GM19328 (cell line): ENCODE data around the gene ST6GALNAC2.
"Not testable (repeated sequence)": the region's sequence is repeated elsewhere in the genome, so short reads cannot be mapped to it uniquely, and the experiment has no call there.

ENCODE experiments used
- ATAC-seq: cut with Tn5 transposase; IDR thresholded peaks from one replicate; pipeline ENCODE4 v1.9.1; 2021; ENCODE audit warnings: mild to moderate bottlenecking, moderate library complexity; ENCODE audit not compliant: unreplicated experiment

The ST6GALNAC2 gene

DNA sequence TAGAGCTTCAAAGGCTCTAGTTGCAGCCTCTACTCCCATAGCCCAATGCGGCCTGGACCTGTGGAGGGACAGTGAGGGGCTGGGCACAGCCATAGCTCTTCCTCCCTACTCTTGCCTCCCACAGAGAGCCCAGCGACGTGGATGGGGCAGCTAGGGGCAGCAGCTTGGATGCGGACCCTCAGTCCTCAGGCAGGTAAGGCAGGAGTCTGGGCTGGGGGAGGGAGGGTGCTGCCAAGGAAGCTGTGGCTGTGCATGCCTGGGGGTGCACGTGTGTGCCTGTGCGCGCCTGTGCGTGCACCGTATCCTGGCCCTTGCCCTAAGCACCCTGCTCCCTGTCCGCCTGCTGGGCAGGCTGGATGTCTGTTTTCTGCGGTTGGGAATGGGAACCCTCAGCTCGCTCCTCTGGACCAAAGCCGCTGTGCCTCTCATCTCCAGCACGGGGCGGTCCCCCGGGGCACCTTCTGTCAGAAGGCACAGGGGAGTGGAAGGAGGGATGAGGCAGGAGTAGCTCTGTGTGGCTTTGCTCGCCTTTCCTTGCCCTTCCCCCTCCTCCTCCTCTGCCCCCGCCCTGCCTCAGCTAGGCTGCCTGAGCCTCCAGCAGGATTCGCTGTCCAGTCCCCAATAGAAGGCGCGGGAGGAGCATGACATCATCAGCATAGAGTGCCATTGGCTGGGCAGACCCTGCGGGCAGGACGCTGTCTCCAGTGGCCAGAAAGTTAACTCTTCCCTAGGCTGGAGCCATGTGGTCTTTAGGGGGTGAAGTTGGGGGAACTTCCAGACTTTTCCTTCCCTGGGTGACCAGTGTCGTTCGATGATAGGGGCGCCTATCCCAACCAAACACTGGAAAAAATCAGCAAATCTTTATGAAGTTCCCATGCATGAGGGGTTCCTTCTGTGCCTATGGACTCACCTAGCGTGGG, 45.0 kb downstream of the ST6GALNAC2 start:
- no peak for ATAC-seq

DNA sequence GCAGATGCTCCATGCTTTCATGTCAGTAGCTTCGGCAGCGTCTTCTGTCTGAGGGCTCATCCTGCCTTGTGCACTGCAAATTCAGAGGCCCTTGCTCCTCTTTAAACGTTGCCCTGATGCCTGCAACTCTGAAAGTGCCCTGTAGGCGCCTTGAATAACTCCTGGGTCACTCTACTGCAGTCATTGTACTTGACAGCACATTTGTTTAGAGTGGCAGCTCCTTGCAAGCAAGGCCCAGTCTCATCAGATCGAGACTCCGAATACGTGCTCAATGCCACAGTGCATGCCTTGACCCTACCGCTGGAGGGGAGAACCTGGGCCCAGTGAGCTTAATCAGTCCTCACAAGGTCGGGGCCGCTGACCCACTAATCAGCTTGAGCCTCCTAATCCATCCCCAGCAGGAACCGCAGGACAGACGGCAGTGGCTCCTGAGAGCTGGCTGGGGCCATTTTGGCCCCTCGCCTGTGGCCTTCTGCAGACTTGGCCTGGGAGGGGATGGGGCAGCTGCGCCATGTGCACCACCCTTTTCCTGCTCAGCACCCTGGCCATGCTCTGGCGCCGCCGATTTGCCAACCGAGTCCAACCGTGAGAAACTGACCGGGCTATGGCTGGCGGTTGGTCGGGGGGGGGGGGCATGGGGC, 45.9 kb downstream of the ST6GALNAC2 start, which contains the start of gene PRCD:
Gene PRCD (plus strand): TSS at position 414 of the 641 bp plus-strand sequence. CDS start 98 bp downstream, at position 512.
- ATAC-seq, result no peak

DNA sequence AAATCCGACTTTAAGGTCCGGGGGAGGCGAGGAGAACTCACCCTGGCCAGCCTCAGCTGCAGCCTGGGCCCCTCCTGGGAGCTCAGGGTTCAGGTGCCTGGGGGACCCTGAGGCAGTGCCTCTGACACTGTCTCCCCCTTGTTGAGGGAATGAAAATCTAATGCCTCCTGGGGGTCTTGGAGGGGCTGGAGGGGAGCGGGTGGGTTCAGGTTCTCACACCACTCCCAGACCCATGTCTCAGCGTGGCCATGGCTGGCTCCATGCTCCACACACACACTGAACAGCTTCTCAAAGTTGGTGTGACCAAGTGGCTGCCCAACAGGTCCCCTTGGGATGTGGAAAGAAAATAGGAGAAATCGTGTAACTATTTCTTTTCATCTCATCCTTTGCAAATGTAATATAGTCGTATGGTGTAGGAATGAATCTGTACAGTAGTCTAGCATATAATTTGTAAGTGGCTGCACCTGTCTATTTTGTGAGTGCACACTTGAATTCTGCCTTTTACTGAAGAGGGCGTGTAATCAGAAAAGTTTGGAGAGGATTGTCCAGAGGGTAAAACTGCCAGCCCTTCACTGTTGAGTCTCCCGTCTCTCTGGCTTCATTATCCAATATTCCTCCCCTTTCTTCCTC, 46.6 kb downstream of the ST6GALNAC2 start:
- no peak for ATAC-seq

DNA sequence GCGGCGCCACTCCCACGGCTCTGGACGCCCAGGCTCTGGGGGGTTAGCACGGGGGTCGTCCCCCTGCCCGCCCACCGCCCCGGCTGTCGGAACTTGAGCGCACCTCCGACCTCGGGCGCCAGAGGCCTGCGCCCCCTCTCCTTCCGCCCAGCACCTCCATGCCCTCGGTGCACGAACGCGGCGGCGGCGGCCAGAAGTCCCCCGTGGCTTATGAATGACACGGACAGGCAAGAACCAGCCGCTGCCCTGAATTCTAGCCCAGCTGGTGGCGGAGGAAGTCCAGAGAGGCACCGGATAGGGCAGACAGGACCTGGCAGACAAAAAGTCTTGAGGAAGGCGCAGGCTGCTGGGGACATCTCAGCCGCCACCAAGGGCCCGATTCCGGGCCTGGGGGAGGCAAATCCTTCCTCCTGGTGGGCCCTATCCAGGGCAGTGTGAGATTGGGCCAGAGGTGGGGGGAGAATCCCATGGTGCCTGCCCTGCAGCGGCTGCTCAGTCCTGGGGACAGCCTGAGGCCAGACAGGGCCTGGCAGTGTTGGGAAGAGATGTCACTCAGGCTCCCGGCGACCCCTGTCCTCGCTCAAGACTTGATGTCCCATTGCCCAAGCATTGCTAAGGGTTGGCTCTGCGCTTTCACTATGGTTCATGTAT, 47.3 kb downstream of the ST6GALNAC2 start:
- no peak for ATAC-seq

DNA sequence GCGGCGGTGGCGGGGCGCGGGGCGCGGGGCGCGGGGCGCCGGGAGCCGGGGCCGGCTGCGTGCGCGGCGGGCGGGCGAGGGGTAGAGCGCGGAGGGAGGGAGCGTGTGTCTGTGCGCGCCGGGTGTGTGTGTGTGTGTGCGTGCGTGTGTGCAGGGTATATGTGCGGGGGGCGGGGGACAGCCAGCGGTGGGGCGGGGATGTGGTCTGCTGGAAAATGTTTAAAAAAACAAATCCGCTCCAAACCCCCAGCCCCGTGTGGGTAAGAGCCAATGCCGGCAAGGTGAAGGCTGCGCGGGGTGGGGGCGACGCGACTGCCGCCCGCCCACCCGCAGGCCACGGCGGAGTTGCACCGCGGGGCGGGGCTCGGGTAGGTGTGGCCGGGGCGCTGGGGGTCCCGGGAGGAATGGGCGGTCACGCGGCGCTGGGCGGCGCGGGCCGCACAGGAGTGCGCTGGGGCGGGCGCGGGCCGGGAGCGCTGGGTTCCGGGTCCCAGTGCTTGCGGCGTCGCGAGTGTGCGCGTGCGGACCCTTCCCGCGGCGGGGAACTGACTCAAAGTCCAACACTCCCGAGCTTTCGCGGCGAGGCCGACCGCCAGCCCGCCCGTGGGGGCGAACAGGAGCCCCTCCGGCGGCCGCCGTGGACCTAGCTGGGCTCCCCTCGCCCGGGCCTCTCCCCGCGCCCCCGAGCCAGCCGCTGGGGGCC, 47.9 kb downstream of the ST6GALNAC2 start, which contains the start of gene CYGB:
Gene CYGB (minus strand): TSS at position 132 of the 703 bp plus-strand sequence. CDS start 167 bp downstream, outside the sequence.
- ATAC-seq, result no peak

DNA sequence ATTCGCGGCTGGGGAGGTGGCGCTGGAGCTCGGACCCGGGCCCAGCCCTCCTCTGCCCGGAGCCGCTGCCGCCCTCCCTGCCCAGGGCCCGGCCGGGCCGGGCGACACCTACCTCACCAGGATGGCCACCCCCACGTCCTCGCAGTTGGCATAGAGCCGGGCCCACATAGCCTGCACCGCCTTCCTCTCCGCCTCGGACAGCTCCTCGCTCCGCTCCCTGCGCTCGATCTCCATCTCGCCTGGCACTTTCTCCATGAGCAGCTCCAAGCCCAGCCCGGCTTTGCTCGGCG, 48.4 kb downstream of the ST6GALNAC2 start:
- no peak for ATAC-seq

DNA sequence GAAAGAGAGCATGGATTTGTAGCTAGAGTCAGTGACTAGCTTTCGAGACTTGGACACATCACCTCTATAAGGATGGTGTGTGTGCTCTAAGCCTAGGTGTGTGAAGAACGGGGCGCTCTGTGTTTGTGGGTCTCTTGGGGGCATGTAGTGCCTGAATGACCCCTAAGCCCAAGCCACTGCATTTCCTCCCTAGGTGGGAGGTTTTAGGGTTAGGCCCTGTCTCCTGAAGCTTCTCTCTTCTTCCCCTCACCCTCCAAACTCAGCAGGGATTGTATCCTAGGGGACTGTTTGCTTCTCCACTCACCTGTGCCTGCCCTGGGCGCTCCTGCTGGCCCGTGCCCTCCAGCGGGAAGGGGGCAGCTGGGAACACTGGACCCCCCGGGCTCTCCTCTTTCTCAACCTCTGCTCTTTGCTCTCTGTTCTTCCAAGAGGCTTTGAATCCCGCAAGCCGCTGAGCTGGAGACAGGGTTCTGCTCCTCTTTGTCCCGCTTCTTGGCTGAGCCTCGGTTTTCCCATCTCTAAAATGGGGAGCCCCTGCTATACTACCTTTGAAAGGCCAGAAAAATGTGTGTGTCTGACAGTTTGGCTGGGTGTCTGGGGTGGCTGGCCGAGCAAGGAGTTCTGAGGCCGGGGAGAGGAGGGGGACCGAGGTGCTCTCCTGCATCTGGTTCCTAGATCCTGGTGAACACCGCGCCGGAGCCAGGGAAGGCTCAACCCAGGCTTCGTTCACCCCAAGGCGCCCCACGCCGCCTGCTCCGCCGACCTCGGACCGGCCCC, 49.0 kb downstream of the ST6GALNAC2 start:
- ATAC-seq, result no peak

- no peak for ATAC-seq
Measured at GRCh38 chr17:76535788-76536510, 49.7 kb downstream of the ST6GALNAC2 start.

DNA sequence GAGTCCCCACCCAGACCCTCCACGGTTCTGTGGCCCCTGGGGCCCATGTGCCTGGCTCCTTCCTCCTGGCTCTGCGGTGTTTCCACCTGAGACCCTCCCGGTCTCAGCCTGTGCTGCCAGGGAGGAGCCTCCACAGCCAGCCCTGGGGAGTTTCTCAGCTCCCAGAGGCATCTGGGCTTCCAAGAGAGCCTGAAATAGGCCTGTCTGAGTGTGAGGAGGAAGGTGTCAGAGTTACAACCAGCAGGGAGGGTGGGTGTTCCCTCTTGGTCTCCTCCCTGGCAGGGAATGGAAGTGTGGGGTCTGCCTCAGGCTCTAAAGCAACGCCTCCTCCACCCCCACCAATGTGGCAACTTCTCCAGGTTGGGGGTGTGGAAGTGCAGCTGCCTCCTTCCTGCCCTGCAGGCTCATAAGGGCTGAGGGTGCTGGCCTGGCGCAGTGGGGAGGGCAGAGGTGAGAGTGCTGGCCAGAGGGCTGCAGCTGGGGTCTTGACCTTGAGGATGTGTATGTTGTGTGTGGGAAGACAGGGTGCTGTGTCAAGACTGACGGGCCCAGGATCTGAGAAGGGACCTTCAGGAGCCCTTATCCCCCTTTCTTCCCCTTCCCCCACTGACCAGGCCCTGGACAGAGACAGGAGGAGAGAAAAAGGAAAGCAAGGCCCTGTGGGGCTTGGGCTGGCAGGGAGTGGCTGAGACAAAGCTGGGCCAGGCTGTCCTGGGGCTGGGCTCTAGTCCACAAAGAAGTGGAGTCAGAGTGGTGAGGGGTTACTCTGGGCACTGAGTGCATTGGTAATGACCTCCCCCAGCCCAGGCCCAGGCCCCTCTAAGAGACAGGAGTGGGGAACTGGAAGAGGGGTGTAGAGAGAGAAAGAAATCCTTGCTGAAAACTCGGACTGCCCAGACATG, 50.6 kb downstream of the ST6GALNAC2 start:
- no peak for ATAC-seq

DNA sequence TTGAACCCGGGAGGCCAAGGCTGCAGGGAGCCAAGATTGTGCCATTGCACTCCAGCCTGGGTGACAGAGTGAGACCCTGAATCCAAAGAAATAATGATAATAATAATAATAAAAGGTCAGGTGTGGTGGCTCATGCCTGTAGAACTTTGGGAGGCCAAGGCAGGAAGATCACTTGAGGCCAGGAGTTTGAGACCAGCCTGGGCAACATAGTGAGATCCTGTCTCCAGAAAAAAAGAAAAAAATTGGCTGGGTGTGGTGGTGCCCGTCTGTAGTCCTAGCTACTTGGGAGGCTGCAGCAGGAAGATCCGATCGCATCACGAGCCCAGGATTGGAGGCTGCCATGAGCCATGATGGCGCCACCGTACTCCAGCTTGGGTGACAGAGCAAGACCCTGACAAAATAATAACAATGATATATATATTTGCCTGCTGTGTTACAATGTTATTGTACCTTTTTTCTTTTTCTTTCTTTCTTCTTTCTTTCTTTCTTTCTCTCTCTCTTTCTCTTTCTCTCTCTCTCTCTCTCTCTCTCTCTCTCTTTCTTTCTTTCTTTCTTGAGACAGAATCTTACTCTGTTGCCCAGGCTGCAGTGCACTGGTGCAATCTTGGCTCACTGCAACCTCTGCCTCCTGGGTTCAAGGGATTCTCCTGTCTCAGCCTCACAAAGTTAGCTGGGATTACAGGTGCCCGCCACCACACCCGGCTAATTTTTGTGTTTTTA, 51.9 kb downstream of the ST6GALNAC2 start:
- not testable (repeated sequence) for ATAC-seq

GRCh38 chr17:76532072-76532651, 53.5 kb downstream of the ST6GALNAC2 start:
- no peak for ATAC-seq

- ATAC-seq, result no peak
Measured at GRCh38 chr17:76531486-76532038, 54.1 kb downstream of the ST6GALNAC2 start.

GRCh38 chr17:76530811-76531485, 54.7 kb downstream of the ST6GALNAC2 start:
- no peak for ATAC-seq

GRCh38 chr17:76530095-76530723, 55.5 kb downstream of the ST6GALNAC2 start:
- no peak for ATAC-seq

GRCh38 chr17:76529224-76530094, 56.2 kb downstream of the ST6GALNAC2 start:
- ATAC-seq, result no peak
